HCT116 (cell line): ENCODE results near the gene FAM110D.

Source experiments
- EZH2 ChIP-seq: fragments of 200-600 bp; sonication (generic); IDR thresholded peaks from 2 replicates; pipeline ENCODE4 v1.6.1; 2017; ENCODE audit warnings: antibody characterized with exemption, mixed run types
- JUND ChIP-seq: IDR thresholded peaks from 2 replicates; pipeline ENCODE4 v1.6.1; 2012
- POLR2A ChIP-seq: IDR thresholded peaks from 2 replicates; pipeline ENCODE4 v1.7.0; 2011; ENCODE audit warnings: borderline replicate concordance; ENCODE audit not compliant: insufficient read depth, insufficient read length; ENCODE audit errors: extremely low read depth
- SIN3A ChIP-seq: IDR thresholded peaks from 2 replicates; pipeline ENCODE4 v1.6.1; 2012; ENCODE audit warnings: low read depth
- SP1 ChIP-seq: IDR thresholded peaks from 2 replicates; pipeline ENCODE4 v1.6.1; 2012; ENCODE audit warnings: low read depth
- ZFX ChIP-seq: fragments of 450-650 bp; IDR thresholded peaks from 2 replicates; pipeline ENCODE4 v1.6.1; 2017
- TF ChIP-seq, protein P1 (sequence below), 3 experiments: fragments of 200-600 bp in 1 of 3; sonication (generic) in 1 of 3; IDR thresholded peaks in 2 of 3; conservative IDR thresholded peaks in 1 of 3; 2 replicates each; pipeline ENCODE4 v1.5.1; 2012 to 2017; ENCODE audit warnings: low read depth in 2 of 3, low read length in 2 of 3, antibody characterized with exemption in 1 of 3, borderline replicate concordance in 1 of 3, control low read depth in 1 of 3, mild to moderate bottlenecking in 1 of 3, mixed read lengths in 1 of 3, mixed run types in 1 of 3, moderate library complexity in 1 of 3; ENCODE audit not compliant: insufficient read depth in 1 of 3

- no peak for TF ChIP-seq EZH2
- TF ChIP-seq SP1 = no peak
- TF ChIP-seq, protein P1, sequence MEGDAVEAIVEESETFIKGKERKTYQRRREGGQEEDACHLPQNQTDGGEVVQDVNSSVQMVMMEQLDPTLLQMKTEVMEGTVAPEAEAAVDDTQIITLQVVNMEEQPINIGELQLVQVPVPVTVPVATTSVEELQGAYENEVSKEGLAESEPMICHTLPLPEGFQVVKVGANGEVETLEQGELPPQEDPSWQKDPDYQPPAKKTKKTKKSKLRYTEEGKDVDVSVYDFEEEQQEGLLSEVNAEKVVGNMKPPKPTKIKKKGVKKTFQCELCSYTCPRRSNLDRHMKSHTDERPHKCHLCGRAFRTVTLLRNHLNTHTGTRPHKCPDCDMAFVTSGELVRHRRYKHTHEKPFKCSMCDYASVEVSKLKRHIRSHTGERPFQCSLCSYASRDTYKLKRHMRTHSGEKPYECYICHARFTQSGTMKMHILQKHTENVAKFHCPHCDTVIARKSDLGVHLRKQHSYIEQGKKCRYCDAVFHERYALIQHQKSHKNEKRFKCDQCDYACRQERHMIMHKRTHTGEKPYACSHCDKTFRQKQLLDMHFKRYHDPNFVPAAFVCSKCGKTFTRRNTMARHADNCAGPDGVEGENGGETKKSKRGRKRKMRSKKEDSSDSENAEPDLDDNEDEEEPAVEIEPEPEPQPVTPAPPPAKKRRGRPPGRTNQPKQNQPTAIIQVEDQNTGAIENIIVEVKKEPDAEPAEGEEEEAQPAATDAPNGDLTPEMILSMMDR (IDR thresholded peaks at IDR 0.05 in 2 of 3, conservative IDR thresholded peaks at IDR 0.05 in 1 of 3; ENCODE audit: borderline replicate concordance in 1 of 3, insufficient read depth in 1 of 3, low read depth in 2 of 3, low read length in 2 of 3) = no peak
- no peak for TF ChIP-seq POLR2A
- no peak for TF ChIP-seq SIN3A
- no peak for TF ChIP-seq ZFX
- TF ChIP-seq JUND = no peak
Measured at GRCh38 chr1:26195805-26196204, 36.9 kb downstream of the FAM110D start.
